Sciatic nerve (tissue), 2 donors: ENCODE data around the gene KIAA1755. TPM values are rescaled to one million over a fixed set of nuclear protein-coding genes. Genes with fewer than 3 reads are reported as not detected.
A peak's percentile ranks its signal among the peaks of the same experiment; 100 is the strongest.

Experiments used
- ATAC-seq: fragments of 200-7000 bp; cut with Tn5 transposase; one replicate; pipeline ENCODE4 v1.9.1; 2020; ENCODE audit warnings: mild to moderate bottlenecking, moderate library complexity
- DNase-seq: peaks from one replicate; pipeline ENCODE4 v3.0.0-alpha.2; 2020; ENCODE audit warnings: low spot score
- intact Hi-C: fragments of 100-400 bp; cut with DNase I; formaldehyde crosslinking; loops from one replicate; pipeline ENCODE4 v1.14.2; 2022
- total RNA-seq: library from RNA; stranded (reverse); fragmentation: NEBNext Ultra II Directional; extraction: Animal tissue kit (Norgen Biotek cat#: 25700); gene quantifications from one replicate; pipeline ENCODE4 v1.2.1, GENCODE V29; 2021
- donor health status: DM: no; HTN: no; CAD: no.
- donor health status: DM: no; HTN: no; CAD: no.

The KIAA1755 gene
- total RNA-seq, 1 donor from 2014 or later, result 56.0 TPM

GRCh38 chr20:38198238-38198861 lies 62.2 kb downstream of the KIAA1755 start:
- intact Hi-C loops, result no loop called here
- DNase-seq (no peak), ATAC-seq (no peak)

- no peak for DNase-seq
- intact Hi-C loops, result no loop called here
- no peak for ATAC-seq
Observed at GRCh38 chr20:38197619-38198018, 62.9 kb downstream of the KIAA1755 start.

GRCh38 chr20:38197217-38197616 lies 63.3 kb downstream of the KIAA1755 start:
- no peak for ATAC-seq
- intact Hi-C loops, result no loop called here
- DNase-seq, result no peak

GRCh38 chr20:38196592-38196991 lies 63.9 kb downstream of the KIAA1755 start:
- peak; percentile 96 for ATAC-seq
- peak; percentile 82 for DNase-seq
- intact Hi-C loops, result no loop called here

GRCh38 chr20:38196076-38196475 lies 64.5 kb downstream of the KIAA1755 start:
- intact Hi-C loops, result no loop called here
- DNase-seq, result no peak
- ATAC-seq, result peak; percentile 21

- DNase-seq, result no peak
- ATAC-seq, result no peak
Observed at GRCh38 chr20:38195521-38195920, 65.0 kb downstream of the KIAA1755 start.

GRCh38 chr20:38194971-38195504 lies 65.5 kb downstream of the KIAA1755 start:
- intact Hi-C loops, result no loop called here
- DNase-seq (no peak), ATAC-seq (no peak)

More at GRCh38 chr20:38195521-38195920, 65.0 kb downstream of the KIAA1755 start:
- intact Hi-C loops, result no loop called here

- DNase-seq, result no peak
- intact Hi-C loops, result no loop called here
- no peak for ATAC-seq
Observed at GRCh38 chr20:38193586-38194105, 66.9 kb downstream of the KIAA1755 start.

- no peak for DNase-seq
- no peak for ATAC-seq
- intact Hi-C loops, result no loop called here
Observed at GRCh38 chr20:38192323-38192885, 68.1 kb downstream of the KIAA1755 start.

GRCh38 chr20:38191654-38192053 lies 68.9 kb downstream of the KIAA1755 start:
- ATAC-seq, result no peak
- intact Hi-C loops, result no loop called here
- no peak for DNase-seq

GRCh38 chr20:38190936-38191371 lies 69.6 kb downstream of the KIAA1755 start:
- intact Hi-C loops, result no loop called here
- DNase-seq (no peak), ATAC-seq (peak; percentile 7)

GRCh38 chr20:38190166-38190565 lies 70.4 kb downstream of the KIAA1755 start:
- DNase-seq, result no peak

GRCh38 chr20:38187517-38187916 lies 73.0 kb downstream of the KIAA1755 start:
- DNase-seq, result no peak
- intact Hi-C loops, result no loop called here
- peak; percentile 63 for ATAC-seq

More at GRCh38 chr20:38190166-38190565, 70.4 kb downstream of the KIAA1755 start:
- no peak for ATAC-seq
- intact Hi-C loops, result no loop called here

- intact Hi-C loops, result no loop called here
- DNase-seq (no peak), ATAC-seq (no peak)
Observed at GRCh38 chr20:38186788-38187221, 73.7 kb downstream of the KIAA1755 start.

- intact Hi-C loops, result no loop called here
- ATAC-seq (no peak), DNase-seq (no peak)
Observed at GRCh38 chr20:38184101-38184500, 76.4 kb downstream of the KIAA1755 start.

GRCh38 chr20:38181971-38182370 lies 78.6 kb downstream of the KIAA1755 start:
- intact Hi-C loops, result no loop called here
- no peak for DNase-seq
- no peak for ATAC-seq

GRCh38 chr20:38181207-38181801 lies 79.2 kb downstream of the KIAA1755 start:
- DNase-seq (peak; percentile 48), ATAC-seq (no peak)
- intact Hi-C loops, result no loop called here

- intact Hi-C loops, result no loop called here
- no peak for ATAC-seq
- DNase-seq, result no peak
Observed at GRCh38 chr20:38180781-38181180, 79.8 kb downstream of the KIAA1755 start.

- intact Hi-C loops, result no loop called here
- no peak for DNase-seq
- ATAC-seq, result no peak
Observed at GRCh38 chr20:38179846-38180245, 80.7 kb downstream of the KIAA1755 start.

GRCh38 chr20:38178581-38178980 lies 82.0 kb downstream of the KIAA1755 start:
- intact Hi-C loops, result no loop called here
- DNase-seq, result no peak
- ATAC-seq, result no peak
